ENCODE measurements around the gene AASS.

- TF ChIP-seq CTCF (IDR thresholded peaks at IDR 0.05) (no peak), POLR2A (IDR thresholded peaks at IDR 0.05) (no peak)
Measured at GRCh38 chr7:122133477-122133876, 10.6 kb downstream of the AASS start.
